Ovary (tissue), 9 donors: ENCODE measurements around the gene DUSP2. TPM values are rescaled to one million over a fixed set of nuclear protein-coding genes. Genes with fewer than 3 reads are reported as not detected.
A peak's percentile ranks its signal among the peaks of the same experiment; 100 is the strongest.

Experiments used
- DNase-seq, 5 donors: peaks; one replicate each; pipeline ENCODE4 v3.0.0-alpha.2; 2019 to 2020
- H3K27ac ChIP-seq, 2 donors: fragments of 200-600 bp; one replicate each; pipeline versions ENCODE4 v1.5.1 to v1.8.0; 2019 to 2022
- H3K27me3 ChIP-seq: fragments of 200-600 bp; one replicate; pipeline ENCODE4 v1.8.0; 2022
- H3K36me3 ChIP-seq: fragments of 200-600 bp; sonication (generic); one replicate; pipeline ENCODE4 v1.5.1; 2019
- H3K4me1 ChIP-seq: one replicate; pipeline ENCODE4 v1.8.1; 2013; ENCODE audit warnings: mild to moderate bottlenecking, moderate library complexity; ENCODE audit not compliant: insufficient read depth
- H3K4me3 ChIP-seq: fragments of 200-600 bp; sonication (generic); one replicate; pipeline ENCODE4 v1.5.1; 2017
- H3K9me3 ChIP-seq, 2 donors: fragments of 200-600 bp in 1 of 2; sonication (generic) in 1 of 2; one replicate each; pipeline versions ENCODE4 v1.5.1 to v1.8.1; 2013 to 2019; ENCODE audit warnings: mild to moderate bottlenecking in 1 of 2, moderate library complexity in 1 of 2
- CTCF ChIP-seq, 3 donors: fragments of 450-650 bp in 2 of 3; fragments of 200-600 bp in 1 of 3; IDR thresholded peaks; one replicate each; pipeline versions ENCODE4 v1.5.1 to v1.8.0; 2016 to 2022; ENCODE audit warnings: antibody characterized with exemption in 3 of 3, mild to moderate bottlenecking in 1 of 3
- EP300 ChIP-seq: sonication (generic); formaldehyde crosslinking; IDR thresholded peaks from one replicate; pipeline ENCODE4 v1.6.1; 2017; ENCODE audit warnings: antibody characterized with exemption
- POLR2A ChIP-seq: fragments of 450-650 bp; IDR thresholded peaks from one replicate; pipeline ENCODE4 v1.6.1; 2017; ENCODE audit warnings: antibody characterized with exemption, mild to moderate bottlenecking, moderate library complexity
- WGBS, 3 donors: extraction: QIAGEN DNeasy Blood & Tissue Kit in 1 of 3; methylation state at CpG; one replicate each; pipeline versions ENCODE4 v1.1.5 to v1.1.7; 2013 to 2017; 5-methylcytosine and 5-hydroxymethylcytosine counted together
- intact Hi-C, 4 donors: fragments of 100-400 bp; cut with DNase I; formaldehyde crosslinking; loops; one replicate each; pipeline versions ENCODE4 v1.11.0 to v1.15.1; 2022 to 2023
- polyA plus RNA-seq, 2 donors: library from polyadenylated mRNA; stranded (reverse); fragments of 200-250 nt in 1 of 2; fragments of 350-450 nt in 1 of 2; fragmentation: Illumina TruSeq in 1 of 2; extraction: RNeasy Lipid Tissue Mini Kit (QIAGEN cat#74804) in 1 of 2; gene quantifications; one replicate each; pipeline ENCODE4 v1.2.3, GENCODE V29; 2013 to 2014
- total RNA-seq, 7 donors: library from RNA; depleted of rRNA in 2 of 7; stranded (reverse); fragments of >200 nt in 2 of 7; fragmentation: NEBNext Ultra II Directional in 3 of 7; extraction: Animal tissue kit (Norgen Biotek cat#: 25700) in 3 of 7; gene quantifications; one replicate each; pipeline versions ENCODE4 v1.1.0 to v1.2.4, GENCODE V29; 2016 to 2023
- donor health status: DM: no; HTN: no; CAD: no; lungs with moderate emphysema.
- donor health status: DM: no; HTN: no; CAD: no.
- donor health status: Bipolar disorder and iron deficiency.
- donor health status: DM: yes; HTN: yes; CAD: no.
- donor health status: DM: no; HTN: no; CAD: no.
- donor health status: DM: yes; HTN: yes; CAD: no.

Gene DUSP2
- total and polyA plus RNA-seq, 9 donors = 0.52 to 111 (median 3.1) TPM

- Histone ChIP-seq H3K27ac (no peak overlapping the region), H3K9me3 (no peaks in the 10 kb centered on the region), H3K4me3 (no peak overlapping the region), H3K27me3 (no peaks in the 10 kb centered on the region), H3K4me1 (no peaks in the 10 kb centered on the region), H3K36me3 (no peaks in the 10 kb centered on the region)
- no peak for DNase-seq
- WGBS, 3 donors = 84 to 86% (median 85%) methylated on average over 7 of the region's 7 CpGs
- intact Hi-C loops = loop anchor here in 3 of 4 donors (5.0 to 10.0 kb wide), 2 partner anchors 366 to 368 kb away; partner anchors contain the start of gene NEURL3 (in 3 of the 3)
- TF ChIP-seq POLR2A (no peak), EP300 (no peak), CTCF (IDR thresholded peaks at IDR 0.05) (no peak)
Observed at GRCh38 chr2:96139181-96139758, 6.0 kb downstream of the DUSP2 start.

- no peaks in the 10 kb centered on the region for H3K9me3 ChIP-seq
- WGBS, 3 donors = 13 to 19% (median 19%) methylated on average over 17 of the region's 17 CpGs
- H3K4me1 ChIP-seq = no peaks in the 10 kb centered on the region
- H3K27me3 ChIP-seq = no peaks in the 10 kb centered on the region
- H3K27ac ChIP-seq = no peak within 1 kb of the TSS
- TF ChIP-seq CTCF (IDR thresholded peaks at IDR 0.05) = peak in 1 of 3 donors; percentile 12
- no peak for TF ChIP-seq EP300
- TF ChIP-seq POLR2A = no peak
- H3K36me3 ChIP-seq = no peaks in the 10 kb centered on the region
- H3K4me3 ChIP-seq = no peak within 1 kb of the TSS
- intact Hi-C loops = loop anchor here in 3 of 4 donors (5.0 to 10.0 kb wide), 2 partner anchors 366 to 369 kb away; partner anchors contain the start of gene NEURL3 (in 3 of the 3)
- peak in 1 of 5 donors; percentile 41 for DNase-seq
Observed at GRCh38 chr2:96138179-96139145, 6.8 kb downstream of the DUSP2 start, which contains the start of gene ASTL. ASTL (minus strand) TSS chr2:96138502; CDS start chr2:96138436, 66 bp downstream.

- intact Hi-C loops = loop anchor here in 3 of 4 donors (5.0 to 10.0 kb wide), 2 partner anchors 367 to 370 kb away; partner anchors contain the start of gene NEURL3 (in 3 of the 3)
- Histone ChIP-seq H3K36me3 (no peaks in the 10 kb centered on the region), H3K27ac (no peak overlapping the region), H3K4me3 (no peak overlapping the region), H3K4me1 (no peaks in the 10 kb centered on the region), H3K9me3 (no peaks in the 10 kb centered on the region), H3K27me3 (no peaks in the 10 kb centered on the region)
- TF ChIP-seq POLR2A (no peak), CTCF (IDR thresholded peaks at IDR 0.05) (no peak), EP300 (no peak)
- DNase-seq = no peak
- WGBS, 3 donors = 81 to 84% (median 83%) methylated on average over 15 of the region's 15 CpGs
Observed at GRCh38 chr2:96137321-96138178, 7.7 kb downstream of the DUSP2 start.
